Measurements from ENCODE around the gene NUP188. TPM values are rescaled to one million over a fixed set of nuclear protein-coding genes. Genes with fewer than 3 reads are reported as not detected.

NUP188 gene
- total and polyA plus RNA-seq, 2 of the 13 experiments (the other 11 are each of a cell fraction or from before 2014, with no cell fraction given) = 28.0 to 38.5 TPM

DNA sequence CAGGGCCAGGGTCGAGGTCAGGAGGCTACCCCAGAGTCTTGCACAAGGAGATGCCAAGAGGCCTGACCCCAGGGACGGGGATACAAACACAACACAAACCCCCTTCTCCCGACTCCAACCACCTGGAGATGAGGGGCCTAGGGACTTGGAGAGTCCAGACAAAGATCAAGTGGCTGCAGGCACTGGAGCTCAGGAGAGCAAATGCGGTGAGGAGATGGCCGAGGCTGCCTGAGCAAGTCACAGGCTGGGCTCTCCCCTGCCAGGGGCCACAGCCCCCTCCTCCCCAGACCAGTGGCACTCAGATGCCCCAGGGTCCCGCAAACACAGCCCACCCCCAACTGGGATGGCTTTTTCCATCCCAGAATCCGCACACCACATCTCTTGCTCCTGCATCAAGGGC lies 64.8 kb downstream of the NUP188 start:
- no peak overlapping the region for H3K9ac ChIP-seq (ENCODE audit: insufficient read depth, low read depth, low read length)
- H3K79me2 ChIP-seq (ENCODE audit: insufficient read depth, low read length) = no peaks in the 10 kb centered on the region
- in situ Hi-C loops (cut with HindIII; ENCODE audit: extremely low pct_ligation_motif_present, low pct_unique_long_range_greater_than_20kb) = no loop called here
- no peak overlapping the region for H2AFZ ChIP-seq (ENCODE audit: low read length)
- no peak overlapping the region for H3K27ac ChIP-seq (ENCODE audit: extremely low read length, insufficient read depth, low read length)
- no peak for DNase-seq (ENCODE audit: low spot score)
- no peaks in the 10 kb centered on the region for H3K9me3 ChIP-seq (ENCODE audit: low read length)
- peaks cover 12 to 28% of the 10 kb centered on the region in 2 experiments; a peak in 4 of 5 replicates for H3K36me3 ChIP-seq (replicated peaks in 1 of 2; ENCODE audit: control insufficient read depth in 1 of 2, insufficient read depth in 2 of 2, low read length in 2 of 2)
- H3K27me3 ChIP-seq (ENCODE audit: control insufficient read depth in 1 of 2, insufficient read depth in 2 of 2, low read length in 2 of 2) = no peaks in the 10 kb centered on the region
- ChIA-PET POLR2A (no interaction called here), CTCF (ENCODE audit: low intra/inter-chr PET ratio, low total read pairs) (no interaction called here)
- no peaks in the 10 kb centered on the region for H3K4me1 ChIP-seq (ENCODE audit: insufficient read depth, low read length)
- no peak for FAIRE-seq
- intact Hi-C loops (cut with micrococcal nuclease; ENCODE audit: unreplicated experiment) = no loop called here
- 84% methylated on average over 4 of the region's 7 CpGs for WGBS (ENCODE audit: low lambda C conversion rate)
- no peak for ATAC-seq
- no TSS peak for BruUV-seq (replicated peaks)
- H3K4me3 ChIP-seq (replicated peaks in 1 of 3; ENCODE audit: insufficient read depth in 1 of 3, low read depth in 2 of 3, low read length in 3 of 3) = no peak overlapping the region
- TF ChIP-seq GATAD2A (CRISPR knock-in tag; IDR thresholded peaks at IDR 0.05) (no peak), ZNF766 (CRISPR knock-in tag; IDR thresholded peaks at IDR 0.05; ENCODE audit: borderline replicate concordance) (no peak), ZNF350 (CRISPR knock-in tag; IDR thresholded peaks at IDR 0.05; ENCODE audit: borderline replicate concordance, low read depth) (no peak), KDM6A (CRISPR knock-in tag; IDR thresholded peaks at IDR 0.05; ENCODE audit: low read depth) (no peak), SMAD9 (CRISPR knock-in tag; IDR thresholded peaks at IDR 0.05) (no peak), ZNF337 (CRISPR knock-in tag; IDR thresholded peaks at IDR 0.05; ENCODE audit: borderline replicate concordance, low read depth) (no peak), ZNF841 (CRISPR knock-in tag; IDR thresholded peaks at IDR 0.05; ENCODE audit: borderline replicate concordance) (no peak), ZNF501 (CRISPR knock-in tag; IDR thresholded peaks at IDR 0.05) (no peak), TBP (CRISPR knock-in tag; IDR thresholded peaks at IDR 0.05) (no peak), THAP11 (CRISPR knock-in tag; IDR thresholded peaks at IDR 0.05) (no peak), KMT2A (CRISPR knock-in tag; IDR thresholded peaks at IDR 0.05) (no peak)
- TF ChIP-seq, protein P1, sequence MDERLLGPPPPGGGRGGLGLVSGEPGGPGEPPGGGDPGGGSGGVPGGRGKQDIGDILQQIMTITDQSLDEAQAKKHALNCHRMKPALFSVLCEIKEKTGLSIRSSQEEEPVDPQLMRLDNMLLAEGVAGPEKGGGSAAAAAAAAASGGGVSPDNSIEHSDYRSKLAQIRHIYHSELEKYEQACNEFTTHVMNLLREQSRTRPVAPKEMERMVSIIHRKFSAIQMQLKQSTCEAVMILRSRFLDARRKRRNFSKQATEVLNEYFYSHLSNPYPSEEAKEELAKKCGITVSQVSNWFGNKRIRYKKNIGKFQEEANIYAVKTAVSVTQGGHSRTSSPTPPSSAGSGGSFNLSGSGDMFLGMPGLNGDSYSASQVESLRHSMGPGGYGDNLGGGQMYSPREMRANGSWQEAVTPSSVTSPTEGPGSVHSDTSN (CRISPR knock-in tag; IDR thresholded peaks at IDR 0.05) = no peak
- TF ChIP-seq, protein P2, sequence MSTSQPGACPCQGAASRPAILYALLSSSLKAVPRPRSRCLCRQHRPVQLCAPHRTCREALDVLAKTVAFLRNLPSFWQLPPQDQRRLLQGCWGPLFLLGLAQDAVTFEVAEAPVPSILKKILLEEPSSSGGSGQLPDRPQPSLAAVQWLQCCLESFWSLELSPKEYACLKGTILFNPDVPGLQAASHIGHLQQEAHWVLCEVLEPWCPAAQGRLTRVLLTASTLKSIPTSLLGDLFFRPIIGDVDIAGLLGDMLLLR (CRISPR knock-in tag; IDR thresholded peaks at IDR 0.05) = no peak
- TF ChIP-seq, protein P3, sequence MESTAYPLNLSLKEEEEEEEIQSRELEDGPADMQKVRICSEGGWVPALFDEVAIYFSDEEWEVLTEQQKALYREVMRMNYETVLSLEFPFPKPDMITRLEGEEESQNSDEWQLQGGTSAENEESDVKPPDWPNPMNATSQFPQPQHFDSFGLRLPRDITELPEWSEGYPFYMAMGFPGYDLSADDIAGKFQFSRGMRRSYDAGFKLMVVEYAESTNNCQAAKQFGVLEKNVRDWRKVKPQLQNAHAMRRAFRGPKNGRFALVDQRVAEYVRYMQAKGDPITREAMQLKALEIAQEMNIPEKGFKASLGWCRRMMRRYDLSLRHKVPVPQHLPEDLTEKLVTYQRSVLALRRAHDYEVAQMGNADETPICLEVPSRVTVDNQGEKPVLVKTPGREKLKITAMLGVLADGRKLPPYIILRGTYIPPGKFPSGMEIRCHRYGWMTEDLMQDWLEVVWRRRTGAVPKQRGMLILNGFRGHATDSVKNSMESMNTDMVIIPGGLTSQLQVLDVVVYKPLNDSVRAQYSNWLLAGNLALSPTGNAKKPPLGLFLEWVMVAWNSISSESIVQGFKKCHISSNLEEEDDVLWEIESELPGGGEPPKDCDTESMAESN (CRISPR knock-in tag; conservative IDR thresholded peaks at IDR 0.05) = no peak
- H3K4me2 ChIP-seq (ENCODE audit: low read depth, low read length) = no peak overlapping the region
- no peaks in the 10 kb centered on the region for H4K20me1 ChIP-seq (ENCODE audit: insufficient read depth, low read length)

Data from HepG2 (cell line).